NCI-H524 treated with DMSO at 0.1 percent for 48 hours (cell line): ENCODE data around the gene HACD2.
"Not testable (repeated sequence)": the region's sequence is repeated elsewhere in the genome, so short reads cannot be mapped to it uniquely, and the experiment has no call there.

Experiments
- DNase-seq: peaks from one replicate; lab custom pipeline; 2025; lab: John Stamatoyannopoulos, UW

HACD2 gene, protein sequence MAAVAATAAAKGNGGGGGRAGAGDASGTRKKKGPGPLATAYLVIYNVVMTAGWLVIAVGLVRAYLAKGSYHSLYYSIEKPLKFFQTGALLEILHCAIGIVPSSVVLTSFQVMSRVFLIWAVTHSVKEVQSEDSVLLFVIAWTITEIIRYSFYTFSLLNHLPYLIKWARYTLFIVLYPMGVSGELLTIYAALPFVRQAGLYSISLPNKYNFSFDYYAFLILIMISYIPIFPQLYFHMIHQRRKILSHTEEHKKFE

DNA sequence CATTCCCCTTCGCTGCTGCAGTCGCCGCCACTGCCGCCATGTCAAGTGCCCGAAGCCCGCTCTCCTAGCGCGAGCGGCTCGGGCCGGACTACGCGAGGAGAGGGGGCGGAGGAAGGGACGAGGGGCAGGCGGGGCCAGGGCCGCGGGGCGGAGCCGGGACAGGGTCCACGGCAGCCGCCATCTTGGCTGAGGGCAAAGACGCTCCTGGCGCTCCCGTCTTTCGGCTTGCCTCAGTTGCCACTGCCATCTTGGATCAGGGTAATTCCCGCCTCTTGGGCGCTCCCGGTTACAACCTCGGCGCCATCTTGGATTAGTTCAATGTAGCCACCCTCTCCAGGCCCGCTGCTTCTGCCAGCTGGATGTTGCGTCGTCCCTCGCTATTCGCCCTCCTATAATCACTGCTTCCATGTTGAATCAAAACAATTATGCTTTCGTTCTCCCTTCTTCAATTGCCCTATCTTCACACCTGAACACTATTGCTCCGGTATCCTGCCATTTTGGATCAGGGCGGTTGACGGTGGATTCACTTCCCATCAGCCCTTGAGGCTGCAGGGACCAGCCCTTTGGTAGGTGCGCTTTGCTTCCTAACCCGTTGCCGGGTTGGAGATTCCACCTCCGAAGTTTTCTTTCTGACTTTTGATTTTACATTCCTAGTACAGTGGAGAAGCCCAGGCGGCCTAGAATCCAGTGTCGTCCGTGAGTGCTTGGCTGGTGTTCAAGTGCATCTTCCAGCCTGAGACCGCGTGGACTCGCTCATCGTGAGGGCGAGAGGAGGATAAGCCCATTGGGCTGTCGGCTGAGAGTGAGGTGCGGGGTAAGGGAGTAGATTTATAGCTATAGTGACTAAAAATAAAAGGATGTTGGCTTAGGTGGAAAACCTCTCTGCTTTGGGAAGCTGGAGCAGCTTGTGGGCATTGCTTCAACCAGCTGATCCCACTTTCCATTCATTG lies at the start of gene HACD2:
TSS of gene HACD2 (minus strand) at position 66 of the 950 bp plus-strand sequence. CDS start at position 40, 26 bp downstream.
- peak; percentile 96 for DNase-seq

DNA sequence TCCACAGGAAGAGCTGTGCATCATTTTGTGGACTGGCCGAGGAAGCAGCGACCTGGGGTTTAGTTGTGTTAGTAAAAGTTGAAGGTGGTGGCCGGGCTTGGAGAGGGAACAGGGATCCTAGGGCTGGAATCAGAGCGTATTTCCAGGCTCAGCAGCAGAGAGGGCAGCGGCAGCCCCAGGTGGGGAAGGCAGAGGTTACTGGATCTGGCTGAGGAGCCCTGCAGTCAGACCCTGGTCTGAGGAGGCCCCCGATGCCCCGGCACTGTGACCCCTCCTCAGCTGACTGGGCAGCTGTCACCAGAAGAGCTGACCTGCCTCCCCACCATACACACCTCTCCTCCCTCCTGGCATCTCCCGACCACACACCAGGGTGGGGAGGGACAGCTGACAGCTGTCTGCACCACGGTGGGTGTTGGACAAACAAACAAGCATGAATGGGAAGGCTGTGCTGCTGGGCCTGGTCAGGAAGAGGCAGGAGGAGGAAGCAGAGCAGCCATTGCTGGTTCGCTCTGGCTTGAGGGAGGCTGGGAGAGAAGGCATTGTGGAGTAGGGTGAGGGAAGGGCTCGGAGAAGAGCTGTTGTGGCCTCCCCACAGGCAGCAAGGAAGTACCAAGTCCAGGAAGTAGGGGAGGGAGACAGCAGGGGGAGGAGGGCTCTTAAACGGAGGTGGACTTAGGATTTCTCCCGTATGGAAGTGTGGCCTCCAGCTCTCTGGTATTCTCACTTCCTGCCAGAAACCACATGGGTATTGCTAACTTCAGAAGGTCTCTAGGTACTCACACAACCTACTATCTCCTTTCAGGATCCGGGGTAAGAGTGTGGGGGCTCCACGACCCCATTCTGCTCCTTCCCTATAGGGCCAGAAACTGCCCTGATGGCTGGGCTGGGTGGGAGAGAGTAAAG lies 49.5 kb upstream of the HACD2 start:
- no peak for DNase-seq

DNA sequence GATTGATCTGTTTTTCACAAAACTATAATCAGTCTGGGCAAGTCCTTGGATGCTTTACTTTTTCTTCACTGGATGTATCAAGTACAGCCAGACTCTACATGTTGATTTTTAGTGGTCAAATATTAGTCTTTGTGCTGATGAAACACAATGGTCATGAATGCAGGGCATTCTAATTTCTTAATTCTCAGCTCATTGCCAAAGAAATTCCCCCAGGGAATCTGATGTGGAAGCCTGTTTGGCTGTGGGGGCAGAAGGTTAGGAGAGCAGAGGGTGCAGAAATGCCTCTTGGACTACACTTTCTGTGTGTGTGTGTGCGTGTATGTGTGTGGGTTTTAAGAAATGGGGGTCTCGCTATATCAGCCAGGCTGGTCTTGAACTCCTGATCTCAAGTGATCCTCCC lies 48.7 kb upstream of the HACD2 start:
- no peak for DNase-seq

DNA sequence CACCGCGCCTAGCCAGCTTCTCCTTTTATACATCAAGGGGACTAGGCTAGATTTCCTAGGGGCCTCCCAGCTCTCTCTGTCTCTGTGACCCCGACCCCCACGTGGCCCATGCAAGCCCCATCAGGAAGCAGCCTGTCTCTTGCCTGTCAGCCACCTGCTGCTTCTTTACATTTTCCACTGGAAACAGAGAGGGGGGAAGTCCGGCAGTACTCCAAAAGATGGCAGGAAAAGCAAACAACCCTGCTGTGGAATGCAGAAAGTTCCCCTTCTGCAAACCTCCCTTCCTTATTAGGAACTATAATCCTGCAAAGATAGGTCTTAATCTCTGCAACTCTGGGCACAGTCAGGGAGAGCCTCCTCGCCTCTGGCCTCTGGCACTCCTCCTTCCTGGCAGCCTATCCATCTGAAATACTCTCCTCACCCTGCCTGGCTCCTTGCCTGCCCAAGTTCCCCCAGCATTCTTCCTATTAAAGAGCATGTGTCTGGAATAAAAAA lies 47.4 kb upstream of the HACD2 start:
- no peak for DNase-seq

DNA sequence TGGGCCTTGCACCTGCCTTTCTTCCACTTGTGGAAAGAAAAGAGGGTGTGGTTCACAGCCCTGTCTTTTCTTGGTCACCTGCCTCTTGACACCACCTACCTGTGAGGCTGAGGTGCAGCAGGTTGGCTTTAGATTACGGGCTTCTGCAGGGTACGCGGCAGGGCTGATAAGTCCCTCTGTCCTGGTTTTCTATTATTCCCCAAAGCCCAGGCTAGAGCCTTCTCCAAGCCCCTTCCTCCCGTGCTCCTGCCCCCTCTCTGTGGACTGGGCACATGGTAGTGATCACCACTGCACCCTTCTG lies 44.8 kb upstream of the HACD2 start:
- no peak for DNase-seq

DNA sequence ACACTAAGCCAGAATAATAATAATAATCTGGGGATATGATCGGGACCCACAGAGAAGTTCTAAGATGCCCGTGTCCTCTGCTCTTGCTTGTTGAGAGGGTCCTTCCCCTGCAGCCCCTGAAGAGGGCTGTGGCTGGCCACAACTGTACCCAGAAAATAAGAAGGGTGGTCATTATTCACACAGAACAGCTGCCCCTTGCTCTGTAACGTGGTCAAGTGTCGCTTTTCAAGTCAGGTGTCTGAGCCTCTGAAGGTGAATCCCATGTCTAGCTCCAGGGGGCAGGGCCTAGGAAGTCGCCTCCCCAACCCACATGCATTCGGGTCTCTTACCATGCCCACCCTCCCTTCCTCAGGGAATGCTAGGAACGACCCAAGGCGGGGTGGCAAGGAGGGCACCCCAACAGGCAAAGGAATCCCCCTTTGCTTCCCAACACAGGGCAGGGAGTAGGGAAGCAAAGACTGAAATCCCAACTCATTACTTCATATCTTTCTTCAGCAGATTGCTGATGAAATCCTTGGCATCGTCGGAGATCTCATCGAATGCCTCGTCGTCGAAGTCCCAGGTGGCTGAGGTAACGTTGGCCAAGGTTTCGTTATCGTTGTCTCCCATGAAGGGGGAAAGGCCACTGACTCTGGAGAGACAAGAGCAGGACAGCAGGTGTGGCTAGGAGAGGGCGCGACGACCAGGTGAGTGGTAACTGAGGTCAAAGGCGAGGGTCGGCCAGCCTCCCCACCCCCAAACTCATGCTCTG lies 44.3 kb upstream of the HACD2 start:
- DNase-seq = no peak

DNA sequence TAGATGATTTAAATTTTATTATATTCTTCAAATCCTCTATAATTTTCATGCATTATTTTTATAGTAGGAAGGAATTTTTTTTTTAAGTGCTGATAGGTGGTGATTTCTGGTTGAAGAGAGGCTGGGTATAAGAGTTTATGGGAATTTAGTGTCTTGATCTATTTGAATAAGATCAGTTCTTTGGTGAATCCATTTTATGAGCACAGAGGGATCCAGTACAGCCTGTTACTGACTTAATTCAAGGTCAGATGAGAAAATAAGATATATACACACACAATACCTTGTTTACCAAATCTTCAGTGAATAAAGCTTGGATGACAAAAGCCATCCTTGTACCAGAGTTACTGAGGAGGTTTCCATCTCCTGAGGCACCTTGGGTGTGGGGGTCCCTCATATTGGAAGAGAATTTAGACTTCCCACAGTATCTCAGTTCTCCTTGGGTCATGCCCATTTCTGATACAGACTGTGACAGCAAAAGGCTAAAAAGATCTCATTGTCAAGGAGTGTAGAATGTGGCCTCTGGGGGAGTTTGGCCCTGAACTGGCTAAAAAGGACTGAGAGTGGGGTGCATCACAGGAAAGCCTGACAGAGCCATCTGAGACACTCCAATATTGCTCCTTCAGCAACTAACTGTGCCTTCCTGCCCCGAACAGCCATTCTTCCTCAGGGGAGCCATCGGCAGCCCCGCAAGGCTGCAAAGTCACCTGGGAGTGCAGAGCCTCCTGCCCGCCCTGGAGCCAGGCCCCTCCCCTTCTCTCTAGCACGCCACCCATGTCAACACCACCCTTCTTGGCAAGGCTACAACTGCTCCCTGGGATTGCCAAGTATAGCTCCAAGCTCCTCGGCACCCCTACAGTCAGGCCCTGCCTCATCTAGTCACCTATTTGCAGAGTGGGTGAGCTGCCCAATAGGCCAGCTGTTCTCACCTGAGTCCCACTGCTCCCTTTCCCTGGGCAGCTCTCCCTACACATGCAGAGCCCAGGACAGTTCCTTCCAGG lies 43.1 kb upstream of the HACD2 start:
- no peak for DNase-seq

DNA sequence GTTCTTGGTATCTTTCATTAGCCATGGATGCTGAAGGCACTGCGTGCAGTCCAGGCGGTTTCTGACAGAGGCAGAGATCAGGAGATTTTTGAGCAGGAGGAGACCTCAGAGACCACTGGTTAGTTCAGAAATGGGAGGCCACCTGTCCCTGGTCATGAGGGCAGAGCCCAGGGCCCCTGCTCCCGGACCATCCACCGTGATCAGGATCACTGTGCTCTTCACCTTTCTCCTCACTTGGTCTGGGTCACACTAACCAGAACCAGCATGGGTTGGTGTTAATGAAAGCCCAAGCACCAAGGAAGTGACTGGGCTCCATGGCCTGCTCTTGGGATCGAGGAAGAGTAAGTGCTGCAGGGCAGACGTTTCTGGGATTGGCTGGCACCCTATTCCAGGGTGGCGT lies 42.0 kb upstream of the HACD2 start:
- DNase-seq = no peak

DNA sequence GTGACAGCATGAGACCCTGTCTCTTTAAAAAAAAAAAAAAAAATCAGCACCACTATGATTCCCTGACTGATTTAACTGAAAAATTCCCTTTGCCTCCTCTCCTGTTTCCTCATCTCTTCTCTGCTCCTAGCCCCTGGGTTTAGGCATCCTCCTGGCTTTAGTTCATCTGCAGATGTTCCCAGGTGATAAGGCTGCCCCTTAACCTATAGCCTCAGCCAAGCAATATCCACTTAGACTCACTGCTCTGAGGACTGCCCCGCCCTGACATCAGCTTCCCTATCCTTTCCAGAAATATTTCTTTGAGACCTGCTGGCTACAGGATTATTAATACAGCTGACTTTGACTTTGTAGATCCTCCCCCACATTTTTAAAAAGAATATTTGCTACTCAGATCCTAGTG lies 39.4 kb upstream of the HACD2 start:
- DNase-seq = no peak

DNA sequence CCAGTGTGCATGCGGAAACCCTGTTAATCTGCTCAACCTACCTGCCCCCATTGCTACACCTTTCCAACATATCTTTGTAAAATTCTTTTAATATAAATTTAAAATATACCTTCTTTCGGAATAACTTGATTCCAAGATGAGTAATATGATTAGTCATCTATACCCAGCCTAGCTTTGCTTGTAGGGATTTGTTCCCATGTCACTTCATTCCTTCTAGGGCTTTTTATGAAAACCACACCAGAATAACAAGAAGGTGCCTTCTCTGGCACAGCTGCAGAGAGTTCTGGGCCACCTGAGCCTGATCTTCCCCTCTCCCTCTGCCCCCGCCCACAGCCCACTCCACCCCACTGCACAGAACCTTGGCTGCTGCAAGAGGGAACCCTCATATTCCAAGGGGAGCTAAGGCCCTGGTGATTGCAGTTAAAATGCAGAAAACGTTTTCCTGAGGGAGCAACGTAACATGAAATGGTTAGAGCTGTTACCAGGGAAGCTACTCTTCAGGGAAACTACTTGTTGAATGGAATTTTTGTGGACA lies 38.6 kb upstream of the HACD2 start:
- DNase-seq = no peak

DNA sequence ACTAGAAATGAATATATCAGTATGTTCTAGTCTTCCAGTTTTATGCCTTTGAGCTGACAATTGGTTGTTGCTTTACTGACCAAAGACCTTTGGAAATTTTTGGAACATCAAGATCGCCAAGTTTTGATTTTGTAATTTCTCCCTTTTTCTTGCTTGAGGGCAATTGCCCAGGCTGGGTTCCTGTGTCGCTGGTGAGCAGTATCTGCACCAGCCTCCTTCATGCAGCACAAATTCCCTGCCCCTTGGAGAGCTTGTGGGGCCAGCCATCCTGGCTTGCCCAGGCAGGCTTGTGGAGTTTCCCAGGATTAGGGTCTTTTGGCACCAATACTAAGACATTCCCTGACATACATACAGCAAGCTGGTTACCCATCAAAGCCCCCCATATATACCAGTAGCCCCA lies 37.9 kb upstream of the HACD2 start:
- DNase-seq = no peak

DNA sequence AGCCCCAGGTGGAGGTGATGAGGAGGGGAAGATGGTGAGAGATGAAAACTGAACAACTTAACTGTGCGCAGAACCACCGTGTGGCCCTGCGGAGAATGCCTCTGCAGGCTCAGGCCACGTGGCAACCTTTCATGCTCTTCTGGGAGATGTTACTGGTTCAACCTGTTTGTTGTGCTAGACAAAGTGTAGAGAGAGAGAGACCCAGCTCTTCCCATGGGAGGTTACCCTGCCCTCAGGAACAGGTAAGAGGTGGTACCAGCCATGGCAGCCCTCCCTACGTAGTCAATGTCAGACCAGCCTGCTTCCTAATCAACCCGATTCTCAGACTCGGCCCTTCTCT lies 37.0 kb upstream of the HACD2 start:
- DNase-seq = no peak

DNA sequence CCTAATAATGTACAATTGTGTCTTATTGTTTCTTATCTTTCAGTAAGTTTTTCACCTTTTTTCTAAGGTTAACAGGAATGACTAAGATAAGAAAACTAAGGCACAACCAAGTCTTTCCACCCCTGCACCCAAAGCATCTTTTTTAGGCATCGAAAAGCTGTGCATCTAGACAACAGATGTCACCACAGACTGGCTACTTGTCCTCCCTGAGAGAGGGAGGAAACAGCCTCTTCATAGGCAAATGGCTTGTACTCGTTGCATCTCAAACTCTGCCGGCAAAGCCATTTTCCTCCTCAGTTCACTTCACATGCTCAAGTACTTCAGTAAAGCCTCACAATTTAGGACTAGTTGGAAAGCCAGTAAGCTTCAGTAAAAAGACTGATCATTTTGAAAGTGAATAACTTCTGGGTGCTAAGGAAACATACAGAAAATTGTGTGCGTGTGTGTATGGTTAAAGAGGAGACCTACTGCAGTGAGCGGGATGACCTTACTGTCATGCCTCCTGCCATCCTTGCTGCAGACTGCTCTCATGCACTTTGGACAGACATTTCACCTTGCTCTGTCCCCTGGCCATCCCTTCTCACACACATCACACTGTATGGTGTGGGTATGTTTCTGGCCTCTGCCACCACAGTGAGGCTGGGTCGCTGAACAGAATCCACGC lies 36.5 kb upstream of the HACD2 start:
- peak; percentile 34 for DNase-seq

DNA sequence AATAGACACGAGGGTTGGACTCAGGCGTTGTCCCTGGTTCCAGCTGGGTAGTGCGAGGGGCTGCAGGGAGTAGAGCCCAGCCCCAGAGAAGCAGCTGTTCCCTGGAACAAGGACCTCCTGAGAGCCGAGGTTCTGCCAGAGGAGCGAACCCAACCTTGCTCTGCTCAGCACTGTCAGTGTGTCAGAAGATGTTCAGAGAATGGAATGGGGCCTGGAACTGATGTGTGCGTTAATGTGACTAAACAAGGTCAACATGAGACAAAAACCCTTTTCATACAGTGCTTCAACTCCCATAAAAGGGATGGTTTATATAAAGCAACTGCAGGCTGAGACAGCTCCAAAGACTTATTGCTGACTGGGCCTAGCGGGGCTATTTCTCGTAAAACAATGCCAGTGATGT lies 35.5 kb upstream of the HACD2 start:
- DNase-seq = no peak

DNA sequence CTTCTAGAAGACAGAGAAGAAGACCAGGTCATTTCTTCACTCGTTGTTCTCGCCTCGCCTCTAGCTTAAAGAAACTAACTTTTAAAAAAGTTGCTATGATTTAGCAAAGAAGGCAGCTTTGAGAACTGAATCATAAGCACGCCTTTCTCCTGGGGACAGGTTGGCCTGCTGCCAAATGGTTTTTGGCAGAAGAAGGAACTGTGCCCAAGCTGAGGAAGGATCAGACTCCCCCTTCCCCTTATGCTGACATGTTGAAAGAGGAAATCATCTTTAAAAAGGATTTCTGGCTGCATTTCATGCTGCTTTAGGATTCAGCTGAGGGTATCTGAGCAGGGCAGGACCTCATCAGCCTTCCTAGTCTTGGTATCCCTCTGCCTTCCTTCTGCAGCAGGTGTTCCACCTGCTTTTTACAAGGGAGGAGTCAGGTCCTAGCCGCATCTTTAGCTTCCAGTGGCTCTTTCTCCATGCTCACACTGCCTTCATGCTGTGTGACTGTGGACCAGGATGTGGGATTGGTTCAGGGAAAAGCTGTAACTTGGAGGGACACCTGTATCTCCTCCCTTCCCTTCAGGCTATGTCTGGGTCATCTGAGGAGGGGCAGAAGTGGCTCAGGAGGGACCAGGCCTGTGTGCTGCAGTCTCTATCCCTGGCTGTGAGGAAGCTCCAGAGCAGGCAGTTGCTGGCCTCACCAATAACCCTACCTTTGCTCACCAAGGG lies 34.1 kb upstream of the HACD2 start:
- DNase-seq = no peak

DNA sequence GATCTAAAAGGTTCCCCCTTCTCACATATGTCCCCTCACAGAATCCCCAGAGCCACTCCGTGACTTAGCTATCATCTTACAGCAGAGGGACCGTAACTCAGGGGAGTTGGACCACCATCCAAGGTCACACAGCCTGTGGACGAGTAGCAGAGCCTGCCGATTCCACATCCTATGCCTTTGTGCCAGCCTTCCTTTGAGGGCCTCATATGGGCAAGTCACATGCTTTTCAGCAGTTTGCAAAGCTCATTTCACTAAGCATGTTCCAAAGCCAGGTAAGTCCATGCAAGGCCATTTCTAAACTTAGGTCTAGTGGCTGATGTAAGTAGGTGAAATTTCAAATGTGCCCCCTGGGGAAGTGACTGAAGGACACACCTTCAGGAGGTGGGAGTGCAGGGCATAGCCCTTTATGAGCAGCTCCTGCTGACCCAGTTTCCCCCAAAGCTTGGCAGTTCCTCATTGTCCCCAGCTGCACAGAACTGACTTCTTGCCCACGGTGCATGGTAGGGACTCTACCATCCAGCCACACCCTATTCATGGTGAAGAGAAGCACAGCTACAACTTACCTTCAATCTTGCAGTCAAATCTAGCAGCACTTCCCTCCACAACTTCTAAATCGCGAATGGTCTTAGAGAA lies 33.3 kb upstream of the HACD2 start:
- no peak for DNase-seq

DNA sequence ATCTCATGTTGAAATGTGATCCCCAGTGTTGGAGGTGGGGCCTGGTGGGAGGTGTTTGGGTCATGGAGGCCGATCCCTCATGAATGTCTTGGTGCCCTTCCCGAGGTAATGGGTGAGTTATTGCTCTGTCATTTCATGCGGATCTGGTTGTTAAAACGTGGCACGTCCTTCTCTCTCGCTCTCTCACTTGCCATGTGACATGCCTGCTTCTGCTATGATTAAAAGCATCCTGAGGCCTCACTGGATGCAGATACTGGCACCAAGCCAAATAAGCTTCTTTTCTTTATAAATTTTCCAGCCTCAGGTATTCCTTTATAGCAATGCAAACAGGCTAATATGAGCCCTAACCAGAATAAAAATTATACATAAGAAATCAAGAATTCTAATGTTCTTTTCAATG lies 31.7 kb upstream of the HACD2 start:
- DNase-seq = no peak

DNA sequence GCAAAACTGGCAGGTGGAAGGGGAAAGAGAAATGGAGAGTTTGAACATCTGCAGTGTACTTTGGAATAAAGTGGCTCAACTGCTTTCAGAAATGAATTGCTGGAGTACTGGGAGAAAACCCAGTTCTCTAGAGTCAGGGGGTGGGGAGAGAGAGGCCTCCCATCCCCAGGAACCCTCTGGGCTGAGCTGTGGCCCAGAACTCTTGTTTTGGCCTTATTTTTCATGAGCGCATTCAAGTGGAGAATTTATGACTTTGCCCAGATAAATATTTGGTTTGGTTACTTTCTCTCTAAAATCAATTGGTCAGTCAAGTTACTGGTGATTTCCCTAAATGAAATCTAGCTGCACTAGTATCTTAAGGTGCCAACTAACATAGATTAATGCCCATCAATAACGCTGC lies 28.7 kb upstream of the HACD2 start:
- no peak for DNase-seq

DNA sequence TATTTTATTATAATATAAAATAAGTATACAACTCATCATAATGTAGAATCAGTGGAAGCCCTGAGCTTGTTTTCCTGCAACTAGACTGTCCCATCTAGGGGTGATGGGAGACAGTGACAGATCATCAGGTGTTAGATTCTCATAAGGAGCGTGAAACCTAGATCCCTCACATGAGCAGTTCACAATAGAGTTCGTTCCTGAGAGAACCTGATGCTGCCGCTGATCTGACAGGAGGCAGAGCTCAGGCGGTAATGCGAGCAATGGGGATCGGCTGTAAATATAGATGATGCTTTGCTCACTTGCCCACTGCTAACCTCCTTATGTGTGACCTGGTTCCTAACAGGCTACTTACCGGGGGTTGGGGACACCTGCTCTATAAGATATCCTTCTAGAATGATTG lies 26.8 kb upstream of the HACD2 start:
- DNase-seq = not testable (repeated sequence)
